Neutrophil (primary cell): ENCODE measurements around the gene CCSER2.

Experiments used
- H3K27ac ChIP-seq: fragments of 200-600 bp; sonication (generic); 2 replicates; pipeline ENCODE4 v1.5.1; 2016; ENCODE audit warnings: mild to moderate bottlenecking, moderate library complexity
- H3K27me3 ChIP-seq: fragments of 200-600 bp; sonication (generic); 2 replicates; pipeline ENCODE4 v1.6.0; 2016; ENCODE audit warnings: mild to moderate bottlenecking
- H3K36me3 ChIP-seq: fragments of 200-600 bp; sonication (generic); 2 replicates; pipeline ENCODE4 v1.5.1; 2017
- H3K4me1 ChIP-seq, 2 experiments: fragments of 200-600 bp in 1 of 2; sonication (generic) in 1 of 2; 1 replicate in 1 of 2; 2 replicates in 1 of 2; pipeline versions ENCODE4 v1.5.1 to v1.6.1; 2013 to 2016; ENCODE audit warnings: low read depth in 1 of 2, low read length in 1 of 2, mild to moderate bottlenecking in 1 of 2, moderate library complexity in 1 of 2; ENCODE audit not compliant: control insufficient read depth in 1 of 2, insufficient read depth in 1 of 2
- H3K4me3 ChIP-seq, 2 experiments: fragments of 200-600 bp in 1 of 2; sonication (generic) in 1 of 2; 1 replicate in 1 of 2; 2 replicates in 1 of 2; pipeline ENCODE4 v1.5.1; 2013 to 2016; ENCODE audit warnings: low read depth in 1 of 2, low read length in 1 of 2, mild to moderate bottlenecking in 1 of 2, moderate library complexity in 1 of 2
- H3K9me3 ChIP-seq: fragments of 200-600 bp; sonication (generic); 2 replicates; pipeline ENCODE4 v1.5.1; 2016
- CTCF ChIP-seq: fragments of 200-600 bp; sonication (generic); IDR thresholded peaks from 2 replicates; pipeline ENCODE4 v1.5.1; 2016; ENCODE audit warnings: antibody characterized with exemption

The CCSER2 gene

GRCh38 chr10:84348860-84349259 is 20.5 kb downstream of the CCSER2 start:
- H3K36me3 ChIP-seq, result no peaks in the 10 kb centered on the region
- H3K4me3 ChIP-seq, result no peak overlapping the region
- H3K27me3 ChIP-seq, result no peaks in the 10 kb centered on the region
- H3K9me3 ChIP-seq, result no peaks in the 10 kb centered on the region
- H3K27ac ChIP-seq, result no peak overlapping the region
- peaks cover 16 to 19% of the 10 kb centered on the region in 2 experiments for H3K4me1 ChIP-seq
- TF ChIP-seq CTCF, result no peak

GRCh38 chr10:84352251-84352842 is 24.0 kb downstream of the CCSER2 start:
- TF ChIP-seq CTCF, result peak; percentile 65
- H3K27me3 ChIP-seq, result no peaks in the 10 kb centered on the region
- H3K4me3 ChIP-seq, result no peak overlapping the region
- H3K9me3 ChIP-seq, result no peaks in the 10 kb centered on the region
- peaks cover 16 to 20% of the 10 kb centered on the region in 2 experiments for H3K4me1 ChIP-seq
- H3K27ac ChIP-seq, result no peak overlapping the region
- H3K36me3 ChIP-seq, result no peaks in the 10 kb centered on the region

GRCh38 chr10:84353052-84353803 is 24.8 kb downstream of the CCSER2 start:
- H3K9me3 ChIP-seq, result no peaks in the 10 kb centered on the region
- H3K36me3 ChIP-seq, result no peaks in the 10 kb centered on the region
- TF ChIP-seq CTCF, result no peak
- no peak overlapping the region for H3K27ac ChIP-seq
- no peak overlapping the region for H3K4me3 ChIP-seq
- no peaks in the 10 kb centered on the region for H3K27me3 ChIP-seq
- peaks cover 16 to 20% of the 10 kb centered on the region in 2 experiments for H3K4me1 ChIP-seq

- no peak overlapping the region for H3K4me3 ChIP-seq
- peaks cover 16 to 20% of the 10 kb centered on the region in 2 experiments for H3K4me1 ChIP-seq
- no peak for TF ChIP-seq CTCF
- no peaks in the 10 kb centered on the region for H3K9me3 ChIP-seq
- H3K36me3 ChIP-seq, result no peaks in the 10 kb centered on the region
- no peak overlapping the region for H3K27ac ChIP-seq
- no peaks in the 10 kb centered on the region for H3K27me3 ChIP-seq
Measured at GRCh38 chr10:84354623-84355022, 26.2 kb downstream of the CCSER2 start.

- H3K36me3 ChIP-seq, result no peaks in the 10 kb centered on the region
- H3K27ac ChIP-seq, result no peak overlapping the region
- TF ChIP-seq CTCF, result no peak
- H3K27me3 ChIP-seq, result no peaks in the 10 kb centered on the region
- no peaks in the 10 kb centered on the region for H3K9me3 ChIP-seq
- H3K4me3 ChIP-seq, result no peak overlapping the region
- peaks cover 16 to 20% of the 10 kb centered on the region in 2 experiments for H3K4me1 ChIP-seq
Measured at GRCh38 chr10:84355106-84355505, 26.7 kb downstream of the CCSER2 start.
